Neural cell (in vitro differentiated cells): Measurements from ENCODE around the gene PMEPA1. TPM values are rescaled to one million over a fixed set of nuclear protein-coding genes. Genes with fewer than 3 reads are reported as not detected.

Experiments used
- H2AFZ ChIP-seq: fragments of 200-600, 300-800 bp; sonication (generic), shearing (Covaris generic); 2 replicates; pipeline ENCODE4 v1.6.0; 2014; ENCODE audit warnings: low read depth, mild to moderate bottlenecking, antibody characterized with exemption, low read length, moderate library complexity
- H3F3A ChIP-seq: fragments of 200-600 bp; shearing (Covaris generic); 2 replicates; pipeline ENCODE4 v1.6.1; 2016; ENCODE audit warnings: mild to moderate bottlenecking, moderate library complexity, mixed read lengths, antibody characterized with exemption, low read length; ENCODE audit not compliant: insufficient read depth, poor library complexity, severe bottlenecking
- H3K27ac ChIP-seq: fragments of 200-600, 300-800 bp; sonication (generic), shearing (Covaris generic); 2 replicates; pipeline ENCODE4 v1.5.1; 2014; ENCODE audit warnings: mild to moderate bottlenecking, low read length, moderate library complexity
- H3K27me3 ChIP-seq: fragments of 300-800, 200-600 bp; sonication (generic), shearing (Covaris generic); 2 replicates; pipeline ENCODE4 v1.6.0; 2014; ENCODE audit warnings: mild to moderate bottlenecking, low read depth, low read length, moderate library complexity; ENCODE audit not compliant: insufficient read depth
- H3K36me3 ChIP-seq: fragments of 300-800, 200-600 bp; sonication (generic), shearing (Covaris generic); 2 replicates; pipeline ENCODE4 v1.5.1; 2014; ENCODE audit warnings: mild to moderate bottlenecking, antibody characterized with exemption, low read length, moderate library complexity; ENCODE audit not compliant: insufficient read depth
- H3K4me2 ChIP-seq: fragments of 300-800, 200-600 bp; sonication (generic), shearing (Covaris generic); 2 replicates; pipeline ENCODE4 v1.6.0; 2014; ENCODE audit warnings: mild to moderate bottlenecking, low read length
- H3K4me3 ChIP-seq: fragments of 300-800, 200-600 bp; sonication (generic), shearing (Covaris generic); 2 replicates; pipeline ENCODE4 v1.5.1; 2014; ENCODE audit warnings: mild to moderate bottlenecking, low read length, moderate library complexity
- H3K79me2 ChIP-seq: fragments of 200-600 bp; shearing (Covaris generic); replicated peaks from 2 replicates; pipeline ENCODE4 v1.6.0; 2014; ENCODE audit warnings: mild to moderate bottlenecking, low read length, moderate library complexity; ENCODE audit not compliant: insufficient read depth
- H3K9ac ChIP-seq: fragments of 300-800, 200-600 bp; sonication (generic), shearing (Covaris generic); 2 replicates; pipeline ENCODE4 v1.6.1; 2016; ENCODE audit warnings: mild to moderate bottlenecking, low read length, mixed read lengths
- H3K9me2 ChIP-seq: fragments of 200-600 bp; shearing (Covaris generic); 2 replicates; pipeline ENCODE4 v1.6.1; 2016; ENCODE audit warnings: mild to moderate bottlenecking, low read length, mixed read lengths; ENCODE audit not compliant: insufficient read depth
- H3K9me3 ChIP-seq: fragments of 200-600, 300-800 bp; sonication (generic), shearing (Covaris generic); 2 replicates; pipeline ENCODE4 v1.6.1; 2016; ENCODE audit warnings: mild to moderate bottlenecking, mixed run types, low read length, moderate library complexity, mixed read lengths
- H4K20me1 ChIP-seq: fragments of 200-600 bp; shearing (Covaris generic); 2 replicates; pipeline ENCODE4 v1.6.1; 2016; ENCODE audit warnings: mild to moderate bottlenecking, mixed run types; ENCODE audit not compliant: insufficient read depth
- CTCF ChIP-seq: fragments of 450-650 bp; IDR thresholded peaks from 2 replicates; pipeline ENCODE4 v1.5.1; 2014; ENCODE audit warnings: antibody characterized with exemption, mild to moderate bottlenecking, moderate library complexity; ENCODE audit not compliant: poor library complexity, severe bottlenecking
- EP300 ChIP-seq: fragments of 450-650 bp; conservative IDR thresholded peaks from 2 replicates; pipeline ENCODE4 v1.6.1; 2014; ENCODE audit warnings: antibody characterized with exemption, mild to moderate bottlenecking, moderate library complexity; ENCODE audit not compliant: poor library complexity, severe bottlenecking
- EZH2 ChIP-seq: fragments of 200-600, 300-800 bp; shearing (Covaris generic), sonication (generic); IDR thresholded peaks from 2 replicates; pipeline ENCODE4 v1.6.1; 2014; ENCODE audit warnings: antibody characterized with exemption, low read length, borderline replicate concordance, mild to moderate bottlenecking; ENCODE audit not compliant: insufficient read depth, poor library complexity, severe bottlenecking
- MXI1 ChIP-seq: fragments of 450-650 bp; conservative IDR thresholded peaks from 2 replicates; pipeline ENCODE4 v1.6.1; 2014; ENCODE audit warnings: antibody characterized with exemption, mild to moderate bottlenecking; ENCODE audit not compliant: poor library complexity, severe bottlenecking
- POLR2AphosphoS5 ChIP-seq: IDR thresholded peaks from 2 replicates; pipeline ENCODE4 v1.6.1; 2012
- RAD21 ChIP-seq: fragments of 450-650 bp; conservative IDR thresholded peaks from 2 replicates; pipeline ENCODE4 v1.6.1; 2014; ENCODE audit warnings: antibody characterized with exemption, mild to moderate bottlenecking, moderate library complexity
- SMC3 ChIP-seq: fragments of 450-650 bp; conservative IDR thresholded peaks from 2 replicates; pipeline ENCODE4 v1.6.1; 2014; ENCODE audit warnings: antibody characterized with exemption, mild to moderate bottlenecking, moderate library complexity; ENCODE audit not compliant: poor library complexity
- TAF1 ChIP-seq: IDR thresholded peaks from 2 replicates; pipeline ENCODE4 v1.6.1; 2012; ENCODE audit warnings: low read depth
- polyA plus RNA-seq: library from polyadenylated mRNA; depleted of rRNA; stranded (reverse); fragments of >200 nt; gene quantifications from 2 replicates; pipeline ENCODE4 v1.2.3, GENCODE V29; 2014
- TF ChIP-seq, protein P1 (sequence below): IDR thresholded peaks from 2 replicates; pipeline ENCODE4 v1.6.1; 2012; ENCODE audit warnings: borderline replicate concordance

The PMEPA1 gene
- polyA plus RNA-seq, 1 donor from 2014 or later, result 5.0 TPM

GRCh38 chr20:57683881-57684807 lies 25.7 kb downstream of the PMEPA1 start:
- peak overlapping the region; percentile 21 for H3K4me2 ChIP-seq
- H3K9me2 ChIP-seq, result no peaks in the 10 kb centered on the region
- no peaks in the 10 kb centered on the region for H3K9me3 ChIP-seq
- no peaks in the 10 kb centered on the region for H3K36me3 ChIP-seq
- no peaks in the 10 kb centered on the region for H3K27me3 ChIP-seq
- no peaks in the 10 kb centered on the region for H4K20me1 ChIP-seq
- no peaks in the 10 kb centered on the region for H3F3A ChIP-seq
- H3K9ac ChIP-seq, result peak overlapping the region; percentile 28
- H3K79me2 ChIP-seq, result peaks cover 9% of the 10 kb centered on the region
- no peak overlapping the region for H2AFZ ChIP-seq
- TF ChIP-seq, protein P1, sequence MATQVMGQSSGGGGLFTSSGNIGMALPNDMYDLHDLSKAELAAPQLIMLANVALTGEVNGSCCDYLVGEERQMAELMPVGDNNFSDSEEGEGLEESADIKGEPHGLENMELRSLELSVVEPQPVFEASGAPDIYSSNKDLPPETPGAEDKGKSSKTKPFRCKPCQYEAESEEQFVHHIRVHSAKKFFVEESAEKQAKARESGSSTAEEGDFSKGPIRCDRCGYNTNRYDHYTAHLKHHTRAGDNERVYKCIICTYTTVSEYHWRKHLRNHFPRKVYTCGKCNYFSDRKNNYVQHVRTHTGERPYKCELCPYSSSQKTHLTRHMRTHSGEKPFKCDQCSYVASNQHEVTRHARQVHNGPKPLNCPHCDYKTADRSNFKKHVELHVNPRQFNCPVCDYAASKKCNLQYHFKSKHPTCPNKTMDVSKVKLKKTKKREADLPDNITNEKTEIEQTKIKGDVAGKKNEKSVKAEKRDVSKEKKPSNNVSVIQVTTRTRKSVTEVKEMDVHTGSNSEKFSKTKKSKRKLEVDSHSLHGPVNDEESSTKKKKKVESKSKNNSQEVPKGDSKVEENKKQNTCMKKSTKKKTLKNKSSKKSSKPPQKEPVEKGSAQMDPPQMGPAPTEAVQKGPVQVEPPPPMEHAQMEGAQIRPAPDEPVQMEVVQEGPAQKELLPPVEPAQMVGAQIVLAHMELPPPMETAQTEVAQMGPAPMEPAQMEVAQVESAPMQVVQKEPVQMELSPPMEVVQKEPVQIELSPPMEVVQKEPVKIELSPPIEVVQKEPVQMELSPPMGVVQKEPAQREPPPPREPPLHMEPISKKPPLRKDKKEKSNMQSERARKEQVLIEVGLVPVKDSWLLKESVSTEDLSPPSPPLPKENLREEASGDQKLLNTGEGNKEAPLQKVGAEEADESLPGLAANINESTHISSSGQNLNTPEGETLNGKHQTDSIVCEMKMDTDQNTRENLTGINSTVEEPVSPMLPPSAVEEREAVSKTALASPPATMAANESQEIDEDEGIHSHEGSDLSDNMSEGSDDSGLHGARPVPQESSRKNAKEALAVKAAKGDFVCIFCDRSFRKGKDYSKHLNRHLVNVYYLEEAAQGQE, result no peak
- peak overlapping the region; percentile 38 for H3K4me3 ChIP-seq
- no peak overlapping the region for H3K27ac ChIP-seq

GRCh38 chr20:57683287-57683686 lies 26.5 kb downstream of the PMEPA1 start:
- Histone ChIP-seq H3K36me3 (no peaks in the 10 kb centered on the region), H2AFZ (no peak overlapping the region), H3K9me2 (no peaks in the 10 kb centered on the region), H3K27ac (no peak overlapping the region), H3K4me3 (no peak overlapping the region), H3K79me2 (peaks cover 12% of the 10 kb centered on the region), H3K9me3 (no peaks in the 10 kb centered on the region), H3K9ac (no peak overlapping the region), H4K20me1 (no peaks in the 10 kb centered on the region), H3K27me3 (no peaks in the 10 kb centered on the region), H3F3A (no peaks in the 10 kb centered on the region), H3K4me2 (no peak overlapping the region)
- TF ChIP-seq EP300 (no peak), TAF1 (no peak), MXI1 (no peak), RAD21 (no peak), SMC3 (no peak), EZH2 (no peak), POLR2AphosphoS5 (no peak), CTCF (no peak)
- TF ChIP-seq, protein P1, result no peak
